ENCODE data around the gene TAF1C.

DNA sequence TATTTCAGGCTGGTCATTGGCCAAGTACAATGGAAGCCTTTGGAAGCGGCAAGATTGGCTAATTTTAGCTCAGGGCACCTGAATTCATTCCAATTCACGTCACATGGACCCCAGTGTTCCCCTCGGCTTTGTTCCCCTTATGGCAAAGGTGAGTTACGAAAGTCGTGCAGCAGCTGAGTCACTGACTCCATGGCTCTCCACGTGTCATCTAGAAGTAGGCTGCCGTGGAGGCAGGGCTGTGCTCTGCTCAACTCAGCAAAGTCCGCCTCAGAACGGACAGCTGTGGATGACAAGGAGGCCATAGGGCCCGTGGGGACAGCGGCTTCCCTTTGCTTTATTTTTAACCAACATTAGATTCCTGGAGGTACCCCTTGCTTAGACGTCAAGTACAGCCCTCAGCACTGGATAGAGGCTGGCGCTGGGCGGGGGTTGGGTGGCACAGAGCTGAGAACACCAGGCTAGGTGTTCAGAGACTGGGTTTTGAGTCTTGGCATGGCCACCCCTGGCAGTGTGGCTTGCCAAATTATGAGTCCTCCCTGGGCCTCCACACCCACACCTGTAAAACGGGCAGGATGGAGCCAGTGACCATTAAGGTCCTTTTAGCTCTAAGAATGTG, 27.7 kb upstream of the TAF1C start:
- TF ChIP-seq, protein P1, sequence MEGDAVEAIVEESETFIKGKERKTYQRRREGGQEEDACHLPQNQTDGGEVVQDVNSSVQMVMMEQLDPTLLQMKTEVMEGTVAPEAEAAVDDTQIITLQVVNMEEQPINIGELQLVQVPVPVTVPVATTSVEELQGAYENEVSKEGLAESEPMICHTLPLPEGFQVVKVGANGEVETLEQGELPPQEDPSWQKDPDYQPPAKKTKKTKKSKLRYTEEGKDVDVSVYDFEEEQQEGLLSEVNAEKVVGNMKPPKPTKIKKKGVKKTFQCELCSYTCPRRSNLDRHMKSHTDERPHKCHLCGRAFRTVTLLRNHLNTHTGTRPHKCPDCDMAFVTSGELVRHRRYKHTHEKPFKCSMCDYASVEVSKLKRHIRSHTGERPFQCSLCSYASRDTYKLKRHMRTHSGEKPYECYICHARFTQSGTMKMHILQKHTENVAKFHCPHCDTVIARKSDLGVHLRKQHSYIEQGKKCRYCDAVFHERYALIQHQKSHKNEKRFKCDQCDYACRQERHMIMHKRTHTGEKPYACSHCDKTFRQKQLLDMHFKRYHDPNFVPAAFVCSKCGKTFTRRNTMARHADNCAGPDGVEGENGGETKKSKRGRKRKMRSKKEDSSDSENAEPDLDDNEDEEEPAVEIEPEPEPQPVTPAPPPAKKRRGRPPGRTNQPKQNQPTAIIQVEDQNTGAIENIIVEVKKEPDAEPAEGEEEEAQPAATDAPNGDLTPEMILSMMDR (IDR thresholded peaks at IDR 0.05): no peak
- no peak for TF ChIP-seq POLR2A (IDR thresholded peaks at IDR 0.05)
